ENCODE measurements around the gene SDCCAG8.
"Not testable (repeated sequence)": the region's sequence is repeated elsewhere in the genome, so short reads cannot be mapped to it uniquely, and the experiment has no call there.

SDCCAG8 gene

DNA sequence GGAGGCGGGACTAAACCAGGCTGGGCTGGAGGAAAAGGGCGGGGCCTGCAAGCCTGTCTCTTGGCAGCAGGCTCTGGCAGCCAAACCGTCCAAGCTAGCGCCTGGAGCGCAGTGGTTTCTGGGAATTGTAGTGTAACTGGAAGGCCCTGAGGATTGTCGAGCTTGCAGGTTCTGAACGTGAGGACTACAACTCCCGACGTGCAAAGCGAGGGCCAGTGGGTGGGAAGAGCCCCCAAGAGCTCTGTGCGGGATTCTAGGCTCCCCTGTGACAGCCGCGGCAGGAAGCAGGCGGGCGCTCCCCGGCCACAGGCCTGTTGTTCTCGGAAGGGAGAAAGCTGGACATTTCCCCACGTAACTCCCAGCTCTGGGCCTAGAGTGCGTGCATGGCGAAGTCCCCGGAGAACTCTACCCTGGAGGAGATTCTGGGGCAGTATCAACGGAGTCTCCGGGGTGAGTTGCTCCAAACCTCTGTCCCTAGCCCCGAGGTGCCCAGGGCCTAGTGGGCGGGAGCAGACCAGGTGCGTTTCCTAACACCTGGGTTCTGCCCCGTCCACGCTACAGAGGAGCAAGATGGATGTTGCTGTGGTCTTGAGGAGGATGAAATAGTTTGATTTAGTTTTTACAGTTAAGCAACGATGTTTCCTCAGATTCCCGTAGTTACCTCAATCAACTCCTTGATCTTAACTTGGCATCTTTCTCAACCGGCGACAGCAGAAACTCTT is at the start of gene SDCCAG8:
Gene SDCCAG8, plus strand, starts transcription at position 251 of the 722 bp plus-strand sequence. Its CDS starts 133 bp downstream, at position 384.
- peak within 1 kb of the TSS; percentile 89 for H3K27ac ChIP-seq
- no peak for TF ChIP-seq ZFX (IDR thresholded peaks at IDR 0.05; ENCODE audit: borderline replicate concordance)
- TF ChIP-seq, protein P1, sequence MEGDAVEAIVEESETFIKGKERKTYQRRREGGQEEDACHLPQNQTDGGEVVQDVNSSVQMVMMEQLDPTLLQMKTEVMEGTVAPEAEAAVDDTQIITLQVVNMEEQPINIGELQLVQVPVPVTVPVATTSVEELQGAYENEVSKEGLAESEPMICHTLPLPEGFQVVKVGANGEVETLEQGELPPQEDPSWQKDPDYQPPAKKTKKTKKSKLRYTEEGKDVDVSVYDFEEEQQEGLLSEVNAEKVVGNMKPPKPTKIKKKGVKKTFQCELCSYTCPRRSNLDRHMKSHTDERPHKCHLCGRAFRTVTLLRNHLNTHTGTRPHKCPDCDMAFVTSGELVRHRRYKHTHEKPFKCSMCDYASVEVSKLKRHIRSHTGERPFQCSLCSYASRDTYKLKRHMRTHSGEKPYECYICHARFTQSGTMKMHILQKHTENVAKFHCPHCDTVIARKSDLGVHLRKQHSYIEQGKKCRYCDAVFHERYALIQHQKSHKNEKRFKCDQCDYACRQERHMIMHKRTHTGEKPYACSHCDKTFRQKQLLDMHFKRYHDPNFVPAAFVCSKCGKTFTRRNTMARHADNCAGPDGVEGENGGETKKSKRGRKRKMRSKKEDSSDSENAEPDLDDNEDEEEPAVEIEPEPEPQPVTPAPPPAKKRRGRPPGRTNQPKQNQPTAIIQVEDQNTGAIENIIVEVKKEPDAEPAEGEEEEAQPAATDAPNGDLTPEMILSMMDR (IDR thresholded peaks at IDR 0.05) = no peak

DNA sequence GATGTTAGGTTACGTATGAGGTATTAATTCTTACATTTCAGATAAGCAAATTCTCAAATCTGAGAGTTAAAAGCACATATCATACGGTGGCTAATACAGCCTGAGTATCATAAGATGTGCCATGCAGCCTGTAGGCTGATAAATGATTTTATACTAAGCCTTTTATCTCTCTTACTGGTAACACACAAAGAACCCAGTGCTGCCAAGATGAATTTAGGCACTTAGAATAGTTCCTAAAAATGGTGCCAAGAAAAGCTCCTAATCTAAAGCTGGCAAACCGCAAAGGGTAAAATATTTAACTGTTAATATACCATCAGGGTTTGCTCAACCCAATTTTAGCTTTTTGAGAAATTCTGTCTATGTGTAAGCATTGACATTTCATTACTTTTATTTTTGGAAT is 43.9 kb upstream of the SDCCAG8 start:
- not testable (repeated sequence) for H3K27ac ChIP-seq

DNA sequence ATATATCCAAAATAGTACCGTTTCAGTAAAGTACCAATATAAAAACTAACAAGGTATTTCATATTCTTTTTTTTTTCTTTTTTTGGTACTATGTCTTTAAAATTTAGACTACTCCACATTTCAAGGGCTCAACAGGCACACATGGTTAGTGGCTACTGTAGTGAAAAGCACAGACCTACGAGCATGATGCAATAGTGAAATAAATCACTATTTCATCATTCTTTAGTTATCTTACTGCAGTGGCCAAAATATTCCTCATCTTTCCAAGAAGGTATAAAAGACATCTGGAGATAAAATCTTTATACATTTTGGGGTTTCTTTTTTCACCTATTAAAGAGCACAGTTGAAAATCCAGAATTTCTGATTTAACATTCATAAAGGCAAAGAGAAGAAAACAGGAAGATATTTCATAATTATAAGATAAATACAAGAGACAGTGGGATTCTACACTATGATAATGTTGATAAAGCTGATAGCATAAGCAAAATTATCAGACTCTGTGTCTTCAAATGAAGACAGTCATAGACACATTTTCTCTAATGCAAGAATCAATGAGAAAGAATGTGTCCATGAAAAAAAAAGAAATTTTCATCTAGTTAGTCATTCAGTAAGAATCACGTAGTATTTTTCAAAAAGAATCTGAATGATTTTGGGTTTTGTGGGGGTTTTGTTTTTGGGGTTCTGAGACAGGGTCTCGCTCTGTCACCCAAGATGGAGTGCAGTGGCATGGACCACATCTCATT is 42.6 kb upstream of the SDCCAG8 start:
- TF ChIP-seq, protein P1 (IDR thresholded peaks at IDR 0.05) = no peak
- no peak for TF ChIP-seq ZFX (IDR thresholded peaks at IDR 0.05; ENCODE audit: borderline replicate concordance)
- H3K27ac ChIP-seq = no peak overlapping the region

DNA sequence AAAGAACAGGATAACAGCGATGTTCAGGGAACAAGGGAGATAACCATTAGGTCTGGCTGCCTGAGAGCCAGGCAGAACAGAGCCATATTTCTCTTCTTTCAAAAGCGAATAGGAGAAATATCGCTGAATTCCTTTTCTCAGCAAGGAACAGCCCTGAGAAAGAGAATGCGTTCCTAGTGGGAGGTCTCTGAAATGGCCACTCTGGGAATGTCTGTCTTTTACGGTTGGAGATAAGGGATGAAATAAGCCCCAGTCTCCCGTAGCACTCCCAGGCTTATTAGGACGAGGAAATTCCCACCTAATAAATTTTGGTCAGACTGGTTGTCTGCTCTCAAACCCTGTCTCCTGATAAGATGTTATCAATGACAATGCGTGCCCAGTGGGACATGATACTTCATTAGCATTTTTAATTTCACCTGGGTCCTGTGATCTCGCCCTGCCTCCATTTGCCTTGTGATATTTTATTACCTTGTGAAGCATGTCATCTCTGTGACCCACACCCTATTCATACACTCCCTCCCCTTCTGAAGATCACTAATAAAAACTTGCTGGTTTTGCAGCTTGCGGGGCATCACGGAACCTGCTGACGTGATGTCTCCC is 40.5 kb upstream of the SDCCAG8 start:
- not testable (repeated sequence) for H3K27ac ChIP-seq

DNA sequence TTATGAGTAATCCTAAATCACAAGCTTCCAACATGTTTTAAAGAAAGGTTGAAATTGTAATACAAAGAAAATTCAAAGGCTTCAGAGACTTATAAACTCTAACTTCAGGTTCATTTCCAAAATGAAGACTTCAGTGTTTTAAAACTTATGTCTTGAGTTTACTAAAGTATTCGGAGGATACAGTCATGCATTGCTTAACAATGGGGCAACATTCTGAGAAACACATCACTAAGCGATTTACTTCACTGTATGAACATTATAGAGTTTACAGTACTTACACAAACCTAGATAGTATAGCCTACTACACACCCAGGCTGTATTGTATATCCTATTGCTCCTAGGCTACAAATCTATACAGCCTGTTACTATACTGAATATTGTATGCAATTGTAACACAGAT is 39.1 kb upstream of the SDCCAG8 start:
- no peak for TF ChIP-seq ZFX (IDR thresholded peaks at IDR 0.05; ENCODE audit: borderline replicate concordance)
- TF ChIP-seq, protein P1 (IDR thresholded peaks at IDR 0.05) = no peak
- H3K27ac ChIP-seq = no peak overlapping the region

DNA sequence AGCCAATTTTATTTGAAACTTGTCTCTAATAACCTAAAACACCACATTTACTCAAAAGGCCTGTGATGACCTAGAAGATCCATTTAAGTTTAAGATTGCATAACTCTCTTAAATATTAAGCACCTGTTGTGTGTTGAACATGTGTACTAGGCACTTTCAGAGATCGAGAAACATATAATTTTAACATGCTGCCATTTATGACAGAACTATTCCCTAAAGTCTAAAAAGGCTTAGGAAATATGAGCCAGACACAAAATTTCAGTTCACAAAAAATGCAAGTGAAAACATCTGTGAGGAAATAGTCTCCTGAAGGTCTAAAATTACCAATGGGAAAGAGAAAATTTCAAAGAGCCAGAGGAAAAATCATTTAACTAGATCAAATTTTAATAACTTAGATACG is 38.5 kb upstream of the SDCCAG8 start:
- TF ChIP-seq, protein P1 (IDR thresholded peaks at IDR 0.05) = no peak
- no peak for TF ChIP-seq ZFX (IDR thresholded peaks at IDR 0.05; ENCODE audit: borderline replicate concordance)

DNA sequence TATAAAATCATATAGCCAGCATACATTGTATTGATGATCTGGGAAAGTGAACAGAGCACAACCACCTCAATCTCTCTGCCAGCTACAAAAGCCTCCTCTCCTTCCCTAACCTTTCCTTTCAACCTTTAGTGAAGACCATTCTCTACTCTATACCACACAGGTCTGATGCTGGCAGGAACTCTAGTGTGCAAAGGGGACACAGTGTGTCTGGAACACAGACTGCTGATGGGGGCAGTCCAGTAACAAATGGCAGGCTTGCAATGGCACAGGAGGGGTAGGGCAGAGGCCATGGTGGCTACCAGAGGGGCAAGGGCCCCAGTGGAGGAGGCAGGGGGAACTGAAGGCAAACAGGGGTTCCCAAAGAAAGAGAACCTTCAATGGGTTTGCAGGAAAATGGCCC is 37.8 kb upstream of the SDCCAG8 start:
- H3K27ac ChIP-seq = no peak overlapping the region
- no peak for TF ChIP-seq ZFX (IDR thresholded peaks at IDR 0.05; ENCODE audit: borderline replicate concordance)
- TF ChIP-seq, protein P1 (IDR thresholded peaks at IDR 0.05) = no peak

More for the DNA sequence above, 38.5 kb upstream of the SDCCAG8 start:
- H3K27ac ChIP-seq = no peak overlapping the region

DNA sequence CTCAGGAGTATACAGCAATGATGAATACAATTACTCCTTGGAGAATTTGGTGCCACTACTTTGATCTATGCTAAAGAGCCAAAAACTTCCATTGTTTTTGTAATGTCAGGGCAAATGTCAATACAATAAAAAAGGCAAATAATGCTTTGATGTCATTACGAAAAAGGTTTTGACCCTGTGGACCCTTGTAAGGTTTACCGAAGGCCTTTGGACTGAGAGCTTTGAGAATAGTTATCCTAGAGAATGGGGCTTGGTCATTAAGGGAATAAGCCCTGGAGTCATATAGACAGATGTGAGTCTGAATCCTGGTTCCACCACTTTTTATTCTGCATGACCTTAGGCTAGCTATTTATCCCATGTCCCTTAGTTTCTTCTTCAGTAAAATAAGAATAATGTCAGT is 28.2 kb upstream of the SDCCAG8 start:
- no peak for TF ChIP-seq ZFX (IDR thresholded peaks at IDR 0.05; ENCODE audit: borderline replicate concordance)
- TF ChIP-seq, protein P1 (IDR thresholded peaks at IDR 0.05) = no peak
- no peak overlapping the region for H3K27ac ChIP-seq
